ENCODE results near the gene BICD1. TPM values are rescaled to one million over a fixed set of nuclear protein-coding genes. Genes with fewer than 3 reads are reported as not detected.
A peak's percentile ranks its signal among the peaks of the same experiment; 100 is the strongest.

BICD1 gene
- total RNA-seq, 1 experiment from 2014 or later: 9.2 TPM

GRCh38 chr12:32365473-32366064 is 258.9 kb downstream of the BICD1 start:
- intact Hi-C loops (cut with micrococcal nuclease): loop anchor here (1.0 to 5.0 kb wide), 4 partner anchors 89 to 390 kb away; partner anchors contain the start of gene YARS2
- Histone ChIP-seq H3K9me3 (ENCODE audit: low read length) (no peaks in the 10 kb centered on the region), H3F3A (ENCODE audit: low read length, unreplicated experiment) (no peaks in the 10 kb centered on the region), H3K36me3 (ENCODE audit: low read depth, low read length) (no peaks in the 10 kb centered on the region), H4K20me1 (ENCODE audit: low read length) (no peaks in the 10 kb centered on the region), H3K27ac (ENCODE audit: low read length) (no peak overlapping the region), H3K79me2 (ENCODE audit: low read length) (no peaks in the 10 kb centered on the region), H3K4me2 (ENCODE audit: low read length) (no peak overlapping the region), H3K4me1 (ENCODE audit: insufficient read depth, low read length) (peaks cover 4% of the 10 kb centered on the region; the same call in 1 of the 2 replicates), H3K9ac (ENCODE audit: low read length) (no peak overlapping the region), H3K9me2 (replicated peaks; ENCODE audit: low read length) (no peaks in the 10 kb centered on the region), H3K27me3 (ENCODE audit: low read length) (no peaks in the 10 kb centered on the region), H2AFZ (ENCODE audit: low read length) (no peak overlapping the region), H3K4me3 (ENCODE audit: low read length) (no peak overlapping the region)
- BruUV-seq (replicated peaks): no TSS peak
- peak; percentile 72 for DNase-seq
- peak; percentile 55 for ATAC-seq
- ChIA-PET POLR2A (ENCODE audit: unreplicated experiment) (no interaction called here), CTCF (interaction anchor here (0.7 kb wide), 1 partner anchor 143 kb away, joined by 3 read pairs; no protein-coding TSS in a partner anchor)
- TF ChIP-seq EZH2phosphoT487 (IDR thresholded peaks at IDR 0.05; ENCODE audit: borderline replicate concordance, low read length) (no peak), CTCF (conservative IDR thresholded peaks at IDR 0.05; ENCODE audit: low read depth, low read length) (peak; percentile 85)

- no peak overlapping the region for H3K9ac ChIP-seq (ENCODE audit: low read length)
- H4K20me1 ChIP-seq (ENCODE audit: low read length): no peaks in the 10 kb centered on the region
- no peak overlapping the region for H3K4me2 ChIP-seq (ENCODE audit: low read length)
- H3K4me3 ChIP-seq (ENCODE audit: low read length): no peak overlapping the region
- H2AFZ ChIP-seq (ENCODE audit: low read length): no peak overlapping the region
- H3K4me1 ChIP-seq (ENCODE audit: insufficient read depth, low read length): peaks cover 4% of the 10 kb centered on the region; the same call in 1 of the 2 replicates
- H3K79me2 ChIP-seq (ENCODE audit: low read length): no peaks in the 10 kb centered on the region
- no peaks in the 10 kb centered on the region for H3K9me3 ChIP-seq (ENCODE audit: low read length)
- intact Hi-C loops (cut with micrococcal nuclease): loop anchor here (5.0 kb wide), 1 partner anchor 291 kb away; no protein-coding TSS in a partner anchor
- CTCF ChIA-PET: no interaction called here
- no peak for DNase-seq
- no peaks in the 10 kb centered on the region for H3K36me3 ChIP-seq (ENCODE audit: low read depth, low read length)
- no peaks in the 10 kb centered on the region for H3F3A ChIP-seq (ENCODE audit: low read length, unreplicated experiment)
- no peaks in the 10 kb centered on the region for H3K27me3 ChIP-seq (ENCODE audit: low read length)
- ATAC-seq: no peak
- H3K9me2 ChIP-seq (replicated peaks; ENCODE audit: low read length): no peaks in the 10 kb centered on the region
- no peak for TF ChIP-seq EZH2phosphoT487 (IDR thresholded peaks at IDR 0.05; ENCODE audit: borderline replicate concordance, low read length)
- no peak for TF ChIP-seq EZH2 (IDR thresholded peaks at IDR 0.05; ENCODE audit: low read length, unreplicated experiment)
- TF ChIP-seq CTCF (conservative IDR thresholded peaks at IDR 0.05; ENCODE audit: low read depth, low read length): no peak
- H3K27ac ChIP-seq (ENCODE audit: low read length): no peak overlapping the region
- POLR2A ChIA-PET (ENCODE audit: unreplicated experiment): no interaction called here
- no TSS peak for BruUV-seq (replicated peaks)
Observed at GRCh38 chr12:32366714-32367113, 260.1 kb downstream of the BICD1 start.

GRCh38 chr12:32367381-32367780 is 260.7 kb downstream of the BICD1 start:
- BruUV-seq (replicated peaks): no TSS peak
- no peaks in the 10 kb centered on the region for H3K79me2 ChIP-seq (ENCODE audit: low read length)
- H3K9me3 ChIP-seq (ENCODE audit: low read length): no peaks in the 10 kb centered on the region
- intact Hi-C loops (cut with micrococcal nuclease): loop anchor here (5.0 kb wide), 1 partner anchor 290 kb away; no protein-coding TSS in a partner anchor
- H4K20me1 ChIP-seq (ENCODE audit: low read length): no peaks in the 10 kb centered on the region
- DNase-seq: no peak
- peaks cover 4% of the 10 kb centered on the region; the same call in 1 of the 2 replicates for H3K4me1 ChIP-seq (ENCODE audit: insufficient read depth, low read length)
- no peaks in the 10 kb centered on the region for H3K36me3 ChIP-seq (ENCODE audit: low read depth, low read length)
- POLR2A ChIA-PET (ENCODE audit: unreplicated experiment): no interaction called here
- H3K4me2 ChIP-seq (ENCODE audit: low read length): no peak overlapping the region
- H3K27me3 ChIP-seq (ENCODE audit: low read length): no peaks in the 10 kb centered on the region
- TF ChIP-seq EZH2 (IDR thresholded peaks at IDR 0.05; ENCODE audit: low read length, unreplicated experiment) (no peak), EZH2phosphoT487 (IDR thresholded peaks at IDR 0.05; ENCODE audit: borderline replicate concordance, low read length) (no peak), CTCF (conservative IDR thresholded peaks at IDR 0.05; ENCODE audit: low read depth, low read length) (no peak)
- H3F3A ChIP-seq (ENCODE audit: low read length, unreplicated experiment): no peaks in the 10 kb centered on the region
- H2AFZ ChIP-seq (ENCODE audit: low read length): no peak overlapping the region
- CTCF ChIA-PET: no interaction called here
- no peak overlapping the region for H3K9ac ChIP-seq (ENCODE audit: low read length)
- no peak for ATAC-seq
- no peak overlapping the region for H3K4me3 ChIP-seq (ENCODE audit: low read length)
- H3K27ac ChIP-seq (ENCODE audit: low read length): no peak overlapping the region
- H3K9me2 ChIP-seq (replicated peaks; ENCODE audit: low read length): no peaks in the 10 kb centered on the region
